ENCODE measurements around the gene SCRT2.

DNA sequence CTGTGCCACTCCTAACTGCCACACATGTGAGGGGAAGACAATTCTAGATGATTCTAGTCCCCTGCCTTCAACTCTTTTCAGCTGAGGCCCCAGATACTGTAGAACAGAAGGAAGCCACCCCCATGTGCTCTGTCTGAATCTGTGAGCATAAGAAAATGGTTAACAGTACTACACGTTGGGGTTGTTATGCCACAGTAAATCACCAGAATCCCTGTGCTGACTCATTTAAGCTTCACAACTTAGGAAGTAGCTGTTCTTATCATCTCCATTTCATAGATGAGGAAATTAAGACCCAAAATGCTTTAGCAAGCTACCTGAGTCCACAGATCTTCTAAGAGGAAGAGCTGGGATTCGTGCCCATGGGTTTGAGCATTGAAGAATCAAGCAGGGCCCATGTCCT, 27.4 kb upstream of the SCRT2 start:
- no peak for TF ChIP-seq CTCF (IDR thresholded peaks at IDR 0.05)
- no peak for TF ChIP-seq EZH2 (IDR thresholded peaks at IDR 0.05)

Measured in neural progenitor cell (in vitro differentiated cells).